Measurements from ENCODE around the gene SDHB.

The SDHB gene

DNA sequence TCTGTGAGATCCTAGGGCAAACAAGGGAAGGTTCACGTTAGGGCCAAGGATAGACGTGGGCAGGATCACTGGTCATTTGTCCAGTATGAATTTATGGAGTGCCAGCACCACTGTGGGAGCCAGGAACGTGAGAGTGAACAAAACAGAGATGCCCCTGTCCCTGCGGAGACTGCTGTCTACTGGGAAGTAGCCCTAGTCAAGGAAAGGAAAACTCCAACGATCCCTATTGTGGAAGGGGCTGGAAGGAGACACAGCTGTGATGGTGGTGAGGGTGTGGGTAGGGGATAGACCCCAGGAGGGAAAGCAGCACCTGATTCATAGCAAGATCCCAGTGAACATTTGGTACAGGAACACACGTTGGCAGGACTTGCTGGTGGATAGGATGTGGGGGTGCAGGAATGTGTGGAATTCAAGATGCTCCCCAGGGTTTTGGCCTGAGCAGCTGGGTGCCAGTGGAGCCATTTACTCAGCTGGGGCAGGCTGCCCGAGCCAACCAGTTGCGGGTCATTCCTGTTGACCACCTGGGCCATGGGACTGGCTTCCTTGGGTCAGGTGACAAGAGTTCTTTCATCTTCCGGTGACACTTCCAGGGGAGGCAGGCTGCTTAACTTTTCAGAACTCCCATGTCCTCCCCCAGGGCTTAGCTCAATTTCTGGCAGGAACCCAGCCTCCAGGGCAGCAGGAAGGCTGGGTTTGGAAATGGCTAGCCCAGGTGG is 40.9 kb downstream of the SDHB start:
- DNase-seq (ENCODE audit: low spot score): peak; percentile 19

DNA sequence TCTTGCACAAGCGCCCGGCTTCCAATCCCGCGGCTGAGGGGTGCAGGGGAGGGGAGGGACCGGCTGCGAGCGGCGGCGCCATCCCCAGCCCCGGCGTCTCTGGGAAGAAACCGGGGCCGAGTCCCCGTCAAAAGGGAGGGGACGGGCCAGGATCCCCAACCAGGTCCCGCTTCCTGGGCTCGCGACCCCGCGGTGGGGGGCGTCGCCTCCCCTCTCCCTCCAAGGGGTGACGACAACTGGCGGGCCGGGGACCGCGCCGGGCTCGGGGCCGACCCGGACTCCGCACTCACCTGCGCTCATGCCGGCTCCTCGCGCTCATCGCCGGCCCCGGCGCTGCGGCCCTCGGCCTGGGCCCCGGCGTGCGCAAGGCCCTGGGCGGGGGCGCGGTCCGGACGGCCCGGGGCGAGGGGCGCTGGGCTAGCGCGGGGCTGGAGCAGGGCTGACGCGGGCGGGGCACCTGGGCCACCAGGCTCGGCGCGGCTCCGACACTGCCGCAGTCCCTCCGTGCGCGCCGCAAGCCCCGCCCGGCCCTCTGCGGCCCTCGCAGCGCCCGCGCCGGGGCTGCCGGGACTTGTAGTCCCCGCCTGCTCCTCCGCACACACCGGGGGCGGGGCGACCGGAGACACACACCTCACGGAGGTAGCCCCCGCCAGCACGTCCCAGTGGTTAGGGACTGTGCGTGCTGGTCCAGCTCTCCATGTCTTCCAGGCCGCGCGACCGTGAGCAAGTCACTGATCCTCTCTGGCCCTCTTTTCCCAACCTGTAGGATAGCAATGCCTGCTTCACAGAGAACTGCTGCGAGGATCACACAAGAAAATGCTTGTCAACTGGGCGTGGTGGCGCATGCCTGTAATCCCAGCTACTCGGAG is 42.2 kb downstream of the SDHB start, which contains the start of gene ATP13A2:
TSS of gene ATP13A2 (minus strand) at position 490 of the 869 bp plus-strand sequence. CDS start at position 300, 190 bp downstream.
- DNase-seq (ENCODE audit: low spot score): peak; percentile 89

DNA sequence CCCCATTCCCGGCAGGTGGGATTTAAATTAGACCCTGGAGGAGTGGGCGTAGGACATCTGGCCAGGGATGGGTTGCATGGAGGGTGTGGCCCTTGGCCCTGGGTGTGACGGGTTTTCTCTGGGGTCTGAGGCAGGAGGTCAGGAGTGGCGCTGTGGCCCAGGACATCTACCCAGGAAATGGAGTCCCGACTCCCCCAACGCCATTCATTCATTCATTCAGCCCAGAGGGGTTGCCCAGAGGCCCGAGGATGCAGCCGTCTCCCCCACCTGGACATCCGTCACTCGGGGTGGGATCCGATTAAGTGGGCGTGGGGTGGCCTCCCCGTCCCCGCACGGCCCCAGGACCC is 42.8 kb downstream of the SDHB start:
- no peak for DNase-seq (ENCODE audit: low spot score)

DNA sequence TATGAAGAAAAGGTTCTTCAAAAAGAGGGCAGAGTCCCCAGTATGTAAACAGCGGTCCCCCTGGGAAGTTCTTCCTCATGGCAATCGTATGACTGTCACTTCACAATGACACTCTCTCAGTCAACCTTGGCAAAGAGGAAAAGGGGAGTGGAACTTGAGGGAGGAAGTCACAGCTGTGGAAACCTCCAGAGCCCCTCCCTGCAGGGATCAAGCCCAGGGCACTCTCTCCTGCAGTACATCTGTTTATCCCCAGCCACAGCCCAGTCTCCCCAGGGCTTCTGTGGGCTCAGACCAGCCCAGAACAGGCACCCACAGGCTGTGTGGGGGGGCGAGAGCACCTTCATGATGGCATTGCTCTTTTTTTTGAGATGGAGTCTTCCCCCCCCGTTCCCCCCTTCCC is 44.1 kb downstream of the SDHB start:
- peak; percentile 71 for DNase-seq (ENCODE audit: low spot score)

DNA sequence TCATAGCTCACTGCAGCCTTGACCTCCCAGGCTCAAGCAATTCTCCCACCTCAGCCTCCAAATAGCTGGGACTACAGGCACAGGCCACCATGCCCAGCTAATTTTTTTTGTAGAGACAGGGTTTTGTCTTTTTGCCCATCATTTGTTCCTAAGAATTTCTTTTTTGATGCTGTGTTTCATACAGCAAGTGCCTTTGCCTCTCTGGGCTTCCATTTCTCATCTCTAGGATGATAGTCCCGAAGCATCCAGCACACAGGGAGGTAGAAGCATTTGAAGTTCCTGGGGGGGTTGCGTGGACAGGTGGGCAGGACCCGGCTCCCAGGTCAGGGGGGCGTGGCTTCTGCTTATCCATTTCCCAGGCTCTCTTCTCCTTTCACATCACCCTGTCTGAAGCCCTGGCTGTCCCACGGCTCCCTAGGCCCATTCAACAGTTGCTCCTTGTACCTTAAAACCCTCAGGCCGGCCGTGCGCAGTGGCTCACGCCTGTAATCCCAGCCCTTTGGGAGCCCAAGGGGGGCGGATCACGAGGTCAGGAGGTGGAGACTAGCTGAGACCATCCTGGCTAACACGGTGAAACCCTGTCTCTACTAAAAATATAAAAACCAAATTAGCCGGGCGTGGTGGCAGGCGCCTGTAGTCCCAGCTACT is 45.5 kb downstream of the SDHB start:
- DNase-seq (ENCODE audit: low spot score): no peak

DNA sequence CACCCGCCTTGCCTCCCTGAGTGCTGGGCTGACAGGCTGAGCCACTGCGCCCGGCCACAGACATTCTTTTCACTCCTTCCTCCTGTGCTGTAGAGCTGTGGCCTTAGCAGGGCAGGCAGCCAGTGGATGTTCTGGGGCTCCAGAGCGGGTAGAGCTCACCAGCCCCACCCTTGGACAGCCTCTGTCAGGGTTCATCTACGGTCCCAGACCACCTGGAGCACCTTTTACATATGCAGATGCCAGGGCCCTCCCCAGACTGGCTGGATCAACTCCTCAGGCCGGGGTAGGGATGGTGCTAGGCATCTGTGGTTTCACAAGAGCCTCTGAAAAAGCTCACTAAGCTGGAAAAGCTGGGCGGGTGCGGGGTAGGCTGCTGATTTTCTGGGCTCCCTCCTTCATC is 46.7 kb downstream of the SDHB start:
- no peak for DNase-seq (ENCODE audit: low spot score)

DNA sequence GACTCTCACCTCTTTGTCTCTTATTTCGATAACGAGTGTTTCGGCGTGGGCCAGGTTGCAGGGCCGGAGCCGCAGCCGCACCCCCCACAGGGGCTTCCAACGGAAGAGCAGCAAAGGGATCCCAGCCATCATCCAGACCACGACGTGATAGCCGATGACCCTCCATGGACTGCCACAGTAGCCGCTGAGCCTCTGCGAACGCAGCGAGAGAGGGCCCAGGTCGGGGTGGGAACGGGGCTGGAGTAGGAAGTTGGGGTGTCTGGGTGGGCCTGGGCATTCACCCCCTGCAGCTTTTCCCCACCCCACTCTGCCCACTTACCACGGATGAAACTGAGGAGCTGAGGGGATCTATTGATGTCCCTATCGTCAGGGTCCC is 48.5 kb downstream of the SDHB start:
- DNase-seq (ENCODE audit: low spot score): no peak

DNA sequence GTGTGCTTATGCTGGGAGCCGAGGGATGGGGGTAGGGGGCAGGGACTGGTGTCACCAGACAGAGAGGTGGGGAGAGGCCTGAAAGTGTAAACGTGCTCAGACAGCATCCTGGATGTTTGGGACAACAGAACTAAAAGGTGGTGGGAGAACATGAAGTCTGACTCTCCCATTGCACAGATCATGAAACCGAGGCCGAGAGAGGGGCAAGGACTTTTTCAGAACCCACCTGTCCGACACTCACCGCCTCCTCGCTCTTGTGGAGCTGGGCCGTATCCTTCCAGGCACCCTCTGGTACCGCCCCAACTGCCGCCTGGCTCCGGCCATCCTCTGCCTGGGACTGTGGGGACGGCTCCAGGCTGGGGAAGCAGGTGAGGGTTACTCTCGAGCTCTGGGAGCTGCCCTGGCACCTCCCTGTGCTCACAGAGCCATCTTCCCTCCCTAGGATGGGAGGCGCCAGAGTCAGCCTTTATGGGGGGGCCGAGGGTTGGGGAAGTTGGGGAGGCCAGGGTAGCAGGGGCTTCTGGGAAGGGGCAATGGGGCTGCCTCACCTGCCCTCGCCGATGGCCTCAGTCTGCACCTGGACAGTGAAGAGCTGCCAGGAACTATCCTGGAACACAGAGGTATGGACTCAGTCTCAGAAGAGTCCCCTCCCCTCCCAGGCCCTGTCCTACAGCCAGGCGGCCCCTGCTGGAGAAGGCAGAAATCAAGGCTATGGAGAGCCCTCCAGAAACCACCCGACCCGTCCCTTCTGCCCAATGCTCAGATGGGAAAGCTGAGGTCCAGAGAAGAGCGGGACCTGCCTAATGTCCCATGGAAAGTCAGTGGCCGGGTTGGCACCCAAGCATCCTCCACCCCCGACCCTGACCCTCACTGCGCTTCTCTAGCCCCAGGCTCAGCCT is 49.1 kb downstream of the SDHB start:
- DNase-seq (ENCODE audit: low spot score): no peak

DNA sequence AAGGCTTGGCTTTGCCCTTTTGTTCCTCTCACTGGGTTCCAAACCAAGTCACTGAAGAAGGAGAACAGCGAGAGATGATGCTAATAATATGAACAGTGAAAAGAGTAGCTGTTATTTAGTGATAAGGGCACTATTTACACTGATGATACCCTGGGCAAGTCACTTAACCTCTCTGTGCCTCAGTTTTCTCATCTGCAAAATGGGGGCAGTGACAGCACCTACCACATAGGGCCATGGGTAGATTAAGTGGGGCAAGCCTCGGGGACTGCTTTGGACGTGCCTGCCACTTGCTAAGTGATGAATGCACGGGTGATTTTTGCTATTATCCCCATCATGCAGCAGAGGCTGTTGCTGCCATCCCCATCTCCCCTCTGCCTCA is 51.3 kb downstream of the SDHB start:
- no peak for DNase-seq (ENCODE audit: low spot score)

DNA sequence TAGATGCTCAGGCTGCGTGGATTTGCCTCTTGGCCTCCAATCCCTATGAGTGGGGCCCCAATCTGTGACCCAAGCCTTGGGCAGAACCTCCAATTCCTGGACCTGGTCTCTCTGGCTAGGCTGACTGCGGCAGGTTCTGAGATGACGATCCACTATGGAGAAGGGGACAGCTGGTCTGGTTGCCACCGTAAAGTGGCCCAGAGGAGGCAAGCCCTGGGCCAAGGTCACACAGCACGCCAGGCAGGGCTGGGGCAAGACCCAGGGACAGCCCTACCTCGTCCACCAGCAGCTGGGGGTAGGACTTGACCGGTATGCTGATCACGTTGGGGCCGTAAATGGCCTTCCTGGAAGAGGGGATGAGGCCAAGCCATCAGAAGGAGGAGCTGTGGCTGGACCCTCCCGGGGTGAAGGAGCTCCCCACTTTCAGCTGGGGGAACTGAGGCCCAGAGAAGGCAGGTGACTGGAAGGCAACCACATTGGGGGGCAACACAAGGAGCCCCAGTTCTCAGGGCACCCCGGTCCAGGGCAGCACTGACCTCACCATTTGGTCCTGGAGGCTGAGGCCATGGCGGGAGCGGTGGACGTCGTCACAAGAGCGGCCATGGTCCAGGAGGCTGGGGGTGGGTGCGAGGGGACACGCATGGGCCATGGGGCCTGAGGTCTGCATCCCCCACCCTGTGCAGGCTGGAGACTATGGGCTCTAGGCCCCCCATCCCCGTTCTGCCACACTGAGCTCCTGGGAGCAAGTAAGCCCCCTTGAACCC is 51.9 kb downstream of the SDHB start:
- no peak for DNase-seq (ENCODE audit: low spot score)

DNA sequence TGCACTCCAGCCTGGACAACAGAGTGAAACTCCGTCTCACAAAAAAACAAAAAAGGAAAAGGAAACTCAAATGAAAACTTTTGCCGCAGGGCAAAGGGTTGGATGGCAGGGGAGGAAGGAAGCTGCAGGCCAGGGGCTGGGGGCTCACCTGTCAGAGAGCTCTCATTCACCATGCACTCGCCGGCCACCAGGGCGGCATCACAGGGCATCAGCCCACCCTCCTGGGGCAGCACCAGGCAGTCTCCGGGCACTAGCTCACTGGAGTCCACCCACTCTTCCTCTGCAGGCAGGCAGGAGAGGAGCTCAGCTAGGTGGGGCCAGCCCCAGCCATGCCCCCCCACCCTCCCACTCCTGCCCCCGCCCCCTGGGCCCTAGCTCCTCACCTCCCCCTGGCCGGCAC is 54.0 kb downstream of the SDHB start:
- DNase-seq (ENCODE audit: low spot score): no peak

DNA sequence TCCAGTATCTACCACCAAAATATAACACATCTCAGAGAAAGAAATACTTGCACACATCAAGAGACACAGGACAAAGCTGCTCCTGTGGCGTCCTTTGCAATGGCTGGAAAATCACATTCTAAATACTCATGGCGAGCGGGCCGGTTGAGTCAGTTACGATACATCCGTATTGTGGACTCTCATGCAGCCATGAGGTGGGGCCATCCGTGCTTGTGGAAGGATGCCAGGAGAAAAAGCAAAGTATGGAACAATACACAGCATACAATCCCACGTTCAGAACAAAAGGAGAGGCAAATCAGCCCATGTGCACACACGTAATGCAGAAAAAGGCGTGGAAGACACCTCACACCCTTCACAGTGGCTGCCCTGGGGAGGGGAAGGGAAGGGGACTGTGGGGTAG is 55.2 kb downstream of the SDHB start:
- DNase-seq (ENCODE audit: low spot score): no peak

DNA sequence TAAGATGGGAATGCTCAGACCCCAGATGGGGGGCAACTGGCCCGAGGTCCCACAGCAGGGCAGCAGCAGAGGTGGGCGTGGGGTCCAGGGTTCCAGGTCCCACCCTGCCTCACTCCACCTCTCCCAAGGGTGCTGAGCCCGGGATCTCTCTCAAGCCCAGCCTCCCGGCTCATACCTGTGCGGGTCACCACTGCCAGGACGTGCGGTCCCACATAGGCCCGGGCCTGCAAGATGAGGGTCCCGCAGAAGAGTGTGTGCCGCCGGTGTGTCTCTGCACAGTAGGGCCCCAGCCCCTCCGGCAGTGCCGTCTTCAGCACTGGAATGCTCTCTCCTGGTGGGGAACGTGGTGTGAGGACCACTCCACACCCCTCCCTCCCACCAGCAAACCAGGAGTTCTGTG is 57.0 kb downstream of the SDHB start:
- DNase-seq (ENCODE audit: low spot score): no peak

DNA sequence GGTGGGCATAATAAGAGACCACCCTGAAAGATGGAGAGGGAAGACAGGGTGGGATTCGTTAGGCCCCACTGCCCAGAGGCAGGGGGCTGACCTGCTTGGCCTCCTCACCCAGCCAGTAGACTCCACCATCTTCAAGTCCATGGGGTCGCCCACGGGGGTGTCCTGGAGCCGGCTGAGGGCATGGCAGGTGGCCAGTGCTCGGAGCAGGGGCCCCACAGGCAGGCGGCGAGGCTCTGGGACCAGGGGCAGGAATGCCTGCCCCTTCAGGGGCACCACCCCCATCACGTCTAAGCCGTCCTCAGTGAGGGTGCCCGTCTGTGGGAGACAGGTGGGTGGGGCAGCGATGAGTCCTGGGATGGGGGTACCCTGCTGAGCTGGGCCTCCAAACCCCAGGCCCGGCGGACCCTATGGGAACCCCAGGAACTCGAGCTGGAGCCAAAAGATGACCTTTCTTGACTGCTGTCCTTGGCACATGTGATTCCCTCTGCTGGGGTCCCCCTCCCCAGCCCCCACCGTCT is 60.3 kb downstream of the SDHB start:
- DNase-seq (ENCODE audit: low spot score): no peak

DNA sequence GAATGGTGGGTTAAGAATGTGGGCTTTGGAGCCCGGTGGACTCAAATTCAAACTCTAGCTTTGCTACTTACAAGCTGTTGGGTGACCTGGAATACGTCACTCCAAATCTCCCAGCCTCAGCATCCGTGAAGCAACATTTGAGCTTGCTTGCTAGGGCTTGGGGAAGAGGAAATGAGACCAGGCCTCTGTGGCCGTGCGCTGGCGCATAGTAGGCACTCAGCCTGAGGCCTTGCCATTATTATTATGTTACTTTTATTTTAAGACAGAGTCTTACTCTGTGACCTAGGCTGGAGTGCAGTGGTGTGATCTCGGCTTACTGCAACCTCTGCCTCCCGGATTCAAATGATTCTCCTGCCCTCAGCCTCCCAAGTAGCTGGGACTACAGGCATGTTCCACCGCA is 61.2 kb downstream of the SDHB start:
- DNase-seq (ENCODE audit: low spot score): no peak

DNA sequence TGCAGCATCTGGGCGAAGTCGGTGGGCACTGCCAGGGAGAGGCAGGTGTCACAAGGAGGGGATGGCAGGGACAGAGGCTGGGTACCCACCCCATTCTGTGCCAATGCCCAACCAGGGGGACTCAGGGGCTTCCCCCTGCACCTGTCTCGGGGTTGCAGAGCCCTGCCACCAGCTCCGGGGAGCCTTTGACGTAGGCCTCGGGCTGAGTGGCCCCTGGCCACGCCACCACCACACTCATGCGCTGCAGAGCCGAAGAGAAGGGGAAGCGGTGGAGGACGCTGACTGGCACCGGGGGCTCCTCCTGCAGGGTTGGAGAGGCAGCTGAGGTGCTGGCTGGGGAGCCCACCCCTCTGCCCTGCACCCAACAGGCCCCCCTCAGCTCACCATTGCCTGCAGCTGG is 61.7 kb downstream of the SDHB start:
- DNase-seq (ENCODE audit: low spot score): no peak

DNA sequence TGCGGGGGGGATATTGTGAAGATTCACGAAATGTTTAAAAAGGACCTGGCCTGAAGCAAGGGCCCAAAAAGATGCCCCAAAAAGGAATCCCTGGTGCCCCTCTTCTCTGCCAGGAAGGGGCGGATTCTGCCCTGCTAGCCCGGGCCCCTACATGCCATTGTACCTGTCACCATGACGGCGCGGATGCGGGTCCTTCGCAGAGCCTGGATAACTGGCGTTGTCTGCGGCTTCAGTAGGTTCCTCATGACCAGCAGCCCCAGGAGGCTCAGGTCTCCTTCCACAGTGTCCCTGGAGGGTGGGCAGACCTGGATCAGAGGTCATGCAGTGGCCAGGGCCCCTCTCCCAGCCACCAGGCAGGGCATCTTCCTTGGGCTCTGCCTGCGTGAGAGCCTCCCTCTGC is 62.3 kb downstream of the SDHB start:
- DNase-seq (ENCODE audit: low spot score): no peak

DNA sequence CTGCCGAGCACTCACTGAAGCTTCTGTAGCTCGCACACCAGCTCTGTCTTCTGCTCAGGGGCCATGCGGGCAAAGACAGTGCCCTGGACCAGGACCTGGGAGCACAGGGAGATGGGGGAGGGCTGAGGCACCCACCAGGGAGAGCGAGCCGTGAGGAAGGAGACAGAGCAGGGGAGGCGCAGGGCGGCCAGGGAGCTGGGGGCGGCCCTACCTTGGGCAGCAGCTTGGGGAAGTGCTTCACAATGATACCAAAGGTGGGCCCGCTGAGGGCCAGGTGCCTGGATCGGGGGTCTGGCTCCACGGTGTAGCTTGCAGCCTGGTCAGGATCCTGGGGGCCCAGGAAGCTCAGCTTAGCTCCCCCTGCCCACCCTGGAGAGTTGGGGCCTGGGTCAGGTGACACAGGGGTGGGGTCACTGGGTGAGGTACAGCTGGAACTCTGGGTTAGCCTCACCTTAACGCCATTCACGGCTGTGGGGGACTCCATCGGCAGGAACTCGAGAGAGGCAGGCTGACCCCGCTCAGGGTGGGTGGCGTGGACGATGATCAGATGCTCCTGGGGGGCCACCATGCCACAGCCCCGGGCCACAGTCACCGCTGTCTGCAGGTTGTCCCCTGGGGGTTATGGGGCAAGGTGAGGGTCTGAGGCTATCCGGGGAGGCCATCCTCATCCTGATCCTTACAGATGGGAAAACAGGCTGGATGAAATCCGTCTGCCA is 64.0 kb downstream of the SDHB start:
- DNase-seq (ENCODE audit: low spot score): no peak

DNA sequence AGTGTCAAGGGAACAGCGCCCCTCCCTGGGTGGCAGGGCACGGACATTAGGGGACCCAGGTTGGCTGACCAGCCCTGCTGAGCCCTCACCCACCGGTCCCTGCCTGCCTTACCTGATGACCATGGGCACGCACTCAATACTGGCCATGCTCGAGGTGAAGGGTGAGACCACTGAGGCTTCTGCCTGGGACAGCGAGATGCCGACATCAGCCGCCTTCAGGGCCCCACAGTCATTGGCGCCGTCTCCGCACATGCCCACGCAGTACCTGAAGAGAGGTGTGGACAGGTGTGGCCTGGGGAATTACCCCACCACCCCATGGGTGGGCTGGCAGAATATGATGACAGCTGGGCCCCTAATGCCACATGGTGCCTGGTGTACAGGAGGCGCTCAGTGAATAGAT is 65.6 kb downstream of the SDHB start:
- no peak for DNase-seq (ENCODE audit: low spot score)

DNA sequence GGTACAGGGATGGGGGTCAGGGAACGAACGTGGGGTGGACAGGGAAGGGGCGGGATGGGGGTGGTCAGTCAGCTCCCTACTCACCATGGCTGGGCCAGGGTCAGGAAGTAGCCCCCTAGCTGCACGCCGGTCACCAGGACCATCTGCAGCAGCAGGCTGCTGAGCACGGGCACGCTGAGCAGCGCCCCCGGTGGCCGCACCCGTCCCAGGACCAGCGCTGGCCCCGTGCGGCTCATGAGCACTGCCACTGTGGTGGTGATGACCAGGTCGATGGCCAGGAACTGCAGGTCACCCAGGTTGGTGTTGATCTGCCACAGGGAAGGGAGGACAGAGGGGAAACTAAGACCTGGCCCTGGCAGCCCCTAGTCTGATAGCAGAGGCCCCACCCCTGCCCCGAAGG is 66.9 kb downstream of the SDHB start:
- DNase-seq (ENCODE audit: low spot score): no peak

DNA sequence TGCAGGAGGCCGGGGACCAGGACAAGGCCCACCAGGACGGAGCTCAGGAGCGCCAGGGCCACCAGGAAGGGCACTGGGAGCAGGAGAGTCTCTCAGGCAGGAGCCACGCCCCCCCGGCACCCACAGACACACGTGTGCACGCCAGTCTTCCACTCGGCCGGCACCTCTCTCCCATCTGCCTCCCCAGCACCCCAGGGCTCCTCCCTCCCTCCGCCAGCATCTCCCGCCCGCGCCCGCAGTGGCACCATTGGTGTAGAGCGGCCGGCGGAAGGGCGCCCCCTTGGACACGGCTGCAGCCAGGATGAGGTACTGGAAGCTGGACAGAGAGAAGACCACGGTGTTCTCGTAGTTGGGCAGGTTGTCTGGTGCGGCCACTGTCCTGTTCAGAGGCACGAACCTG is 67.3 kb downstream of the SDHB start:
- DNase-seq (ENCODE audit: low spot score): no peak
